ENCODE data around the gene CRYZL1.
"Not testable (repeated sequence)": the region's sequence is repeated elsewhere in the genome, so short reads cannot be mapped to it uniquely, and the experiment has no call there.

Gene CRYZL1

DNA sequence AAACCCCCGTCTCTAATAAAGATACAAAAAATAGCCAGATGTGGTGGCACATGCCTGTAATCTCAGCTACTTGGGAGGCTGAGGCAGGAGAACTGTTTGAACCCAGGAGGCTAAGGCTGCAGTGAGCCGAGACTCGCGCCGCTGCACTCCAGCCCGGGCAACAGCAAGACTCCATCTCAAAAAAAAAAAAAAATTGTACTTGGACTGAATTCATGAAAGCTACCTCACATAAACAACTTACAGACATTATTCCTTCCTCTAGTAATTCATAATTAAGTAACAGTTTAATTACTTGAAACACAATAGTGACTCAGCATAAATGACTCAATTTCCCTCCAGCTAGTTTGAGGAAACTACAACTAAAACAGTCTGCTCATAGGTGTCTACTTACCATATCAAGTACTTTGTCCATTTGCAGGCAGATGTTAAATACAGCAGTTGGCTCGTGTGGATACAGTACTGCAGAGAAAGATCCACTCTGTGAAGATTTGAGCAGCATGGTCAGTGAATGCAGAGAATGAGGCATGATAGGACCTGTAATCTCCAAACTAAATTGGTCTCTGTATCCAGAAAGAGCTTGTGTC is 62.5 kb downstream of the CRYZL1 start:
- H3K4me1 Mint-ChIP-seq = no peaks in the 10 kb centered on the region
- H3K27ac Mint-ChIP-seq = no peak overlapping the region
- no peaks in the 10 kb centered on the region for H3K27me3 Mint-ChIP-seq
- ATAC-seq (ENCODE audit: low read depth) = no peak
- H3K9me3 Mint-ChIP-seq = no peaks in the 10 kb centered on the region
- no peak for DNase-seq (ENCODE audit: low spot score in 2 of 2)
- peaks cover 5% of the 10 kb centered on the region for H3K36me3 Mint-ChIP-seq
- H3K4me3 Mint-ChIP-seq = no peak overlapping the region

DNA sequence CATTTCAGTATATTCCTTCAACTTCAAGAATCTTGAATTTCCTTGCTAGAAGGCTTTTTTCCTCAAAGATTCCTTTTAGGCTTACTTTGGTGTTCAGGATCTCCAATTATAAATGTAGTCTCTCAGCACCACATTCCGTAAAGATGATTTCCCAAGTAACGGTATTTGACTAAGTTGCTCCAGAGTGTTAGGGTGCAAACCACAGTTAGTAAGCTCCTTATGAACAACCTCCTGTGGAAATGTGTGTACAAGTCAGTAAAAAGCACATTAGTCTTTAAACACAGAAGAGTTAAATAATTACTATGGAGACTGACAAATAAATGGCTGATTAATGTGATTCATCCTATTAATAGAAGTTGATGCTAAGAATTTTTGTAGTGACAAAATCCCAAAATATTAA is 63.3 kb downstream of the CRYZL1 start:
- Mint-ChIP-seq H3K27ac (no peak overlapping the region), H3K27me3 (no peaks in the 10 kb centered on the region), H3K4me3 (no peak overlapping the region), H3K9me3 (no peaks in the 10 kb centered on the region), H3K4me1 (no peaks in the 10 kb centered on the region), H3K36me3 (peaks cover 7% of the 10 kb centered on the region)
- ATAC-seq (ENCODE audit: low read depth) = no peak
- no peak for DNase-seq (ENCODE audit: low spot score in 2 of 2)

DNA sequence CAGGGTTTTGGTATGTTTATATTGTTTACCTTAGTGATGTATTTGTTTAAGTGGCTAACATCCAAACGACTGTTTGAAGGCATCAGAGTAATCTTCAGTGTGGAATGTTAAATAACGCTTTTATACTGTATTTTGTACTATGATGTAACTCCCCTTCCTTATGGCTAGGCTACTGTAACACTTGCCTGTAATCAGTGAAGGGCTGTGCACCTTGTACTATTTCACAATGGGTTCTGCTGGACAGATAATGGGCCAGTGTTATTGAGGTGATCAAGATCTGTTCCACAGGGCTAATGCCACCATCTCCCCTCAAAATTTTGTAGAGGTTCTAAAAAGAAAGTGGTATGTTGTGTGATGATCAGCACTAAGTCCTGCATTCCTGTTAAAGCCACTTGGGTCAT is 64.8 kb downstream of the CRYZL1 start:
- not testable (repeated sequence) for H3K4me3 Mint-ChIP-seq; H3K4me1 Mint-ChIP-seq; DNase-seq (ENCODE audit: low spot score in 2 of 2); ATAC-seq (ENCODE audit: low read depth); H3K27me3 Mint-ChIP-seq; H3K27ac Mint-ChIP-seq; H3K9me3 Mint-ChIP-seq; H3K36me3 Mint-ChIP-seq

DNA sequence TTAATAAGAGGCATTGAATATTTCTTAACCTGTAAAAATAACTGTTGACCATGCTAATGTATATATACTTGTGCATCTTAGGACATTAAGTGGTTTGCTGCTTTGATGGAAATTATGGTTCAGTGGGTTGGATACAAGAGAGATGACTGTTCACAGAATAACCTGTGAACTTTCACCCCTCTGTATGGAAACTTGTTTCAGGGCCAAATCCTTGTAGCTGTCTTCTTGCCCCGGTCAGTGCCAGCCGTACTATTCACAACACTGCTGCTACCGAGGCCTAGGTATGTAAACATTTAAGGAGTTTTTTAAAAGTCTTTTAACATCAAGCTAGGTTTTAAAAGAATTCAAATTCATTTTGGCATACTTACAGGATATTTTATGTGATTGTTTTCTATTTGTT is 69.2 kb downstream of the CRYZL1 start:
- DNase-seq (ENCODE audit: low spot score in 2 of 2) = no peak
- Mint-ChIP-seq H3K4me1 (peaks cover 6% of the 10 kb centered on the region), H3K36me3 (peaks cover 21% of the 10 kb centered on the region), H3K27me3 (no peaks in the 10 kb centered on the region), H3K27ac (no peak overlapping the region), H3K4me3 (no peak overlapping the region), H3K9me3 (no peaks in the 10 kb centered on the region)
- ATAC-seq (ENCODE audit: low read depth) = no peak

DNA sequence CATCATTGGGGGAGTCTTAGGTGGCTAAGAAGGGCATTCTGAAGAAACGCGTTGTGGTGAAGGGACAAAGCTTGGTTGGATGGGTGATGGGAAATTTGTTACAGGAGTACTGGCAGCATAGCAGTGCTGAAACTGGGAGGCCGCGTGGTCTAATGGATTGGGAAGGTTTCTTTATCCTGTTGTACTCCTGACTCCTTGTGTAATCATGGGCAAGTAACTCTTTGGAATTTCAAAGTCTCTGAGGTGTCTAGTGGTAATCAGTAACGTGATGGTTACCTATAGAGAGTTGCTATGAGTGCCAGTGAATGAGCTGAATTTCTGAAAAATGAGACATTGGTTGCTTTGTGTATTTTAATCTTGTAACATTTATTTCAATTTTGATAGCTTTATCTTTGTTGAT is 71.5 kb downstream of the CRYZL1 start:
- no peak for DNase-seq (ENCODE audit: low spot score in 2 of 2)
- Mint-ChIP-seq H3K9me3 (no peaks in the 10 kb centered on the region), H3K36me3 (peaks cover 18% of the 10 kb centered on the region), H3K4me1 (peaks cover 6% of the 10 kb centered on the region), H3K27ac (peak overlapping the region; percentile 32), H3K4me3 (no peak overlapping the region), H3K27me3 (no peaks in the 10 kb centered on the region)
- no peak for ATAC-seq (ENCODE audit: low read depth)

DNA sequence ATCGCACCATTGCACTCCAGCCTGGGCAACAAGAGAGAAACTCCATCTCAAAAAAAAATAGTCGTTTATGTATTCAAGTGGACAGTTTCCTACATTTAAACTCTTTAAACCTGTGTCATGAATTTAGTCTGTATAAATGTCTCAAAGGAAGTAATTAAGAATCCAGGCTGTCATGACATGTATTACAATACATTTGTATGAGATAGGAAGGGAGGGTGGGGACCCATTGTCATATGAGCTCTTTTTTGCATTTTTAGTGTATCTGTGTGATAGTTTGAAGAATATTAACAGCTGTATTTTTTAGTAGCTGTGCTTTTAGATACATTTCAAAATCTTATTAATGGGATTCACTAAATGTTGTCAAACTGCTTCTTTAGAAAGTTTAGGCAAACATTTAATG is 73.1 kb downstream of the CRYZL1 start:
- no peak overlapping the region for H3K27ac Mint-ChIP-seq
- H3K4me1 Mint-ChIP-seq = peaks cover 6% of the 10 kb centered on the region
- ATAC-seq (ENCODE audit: low read depth) = no peak
- H3K27me3 Mint-ChIP-seq = no peaks in the 10 kb centered on the region
- H3K4me3 Mint-ChIP-seq = no peak overlapping the region
- peaks cover 16% of the 10 kb centered on the region for H3K36me3 Mint-ChIP-seq
- no peaks in the 10 kb centered on the region for H3K9me3 Mint-ChIP-seq
- DNase-seq (ENCODE audit: low spot score in 2 of 2) = no peak

DNA sequence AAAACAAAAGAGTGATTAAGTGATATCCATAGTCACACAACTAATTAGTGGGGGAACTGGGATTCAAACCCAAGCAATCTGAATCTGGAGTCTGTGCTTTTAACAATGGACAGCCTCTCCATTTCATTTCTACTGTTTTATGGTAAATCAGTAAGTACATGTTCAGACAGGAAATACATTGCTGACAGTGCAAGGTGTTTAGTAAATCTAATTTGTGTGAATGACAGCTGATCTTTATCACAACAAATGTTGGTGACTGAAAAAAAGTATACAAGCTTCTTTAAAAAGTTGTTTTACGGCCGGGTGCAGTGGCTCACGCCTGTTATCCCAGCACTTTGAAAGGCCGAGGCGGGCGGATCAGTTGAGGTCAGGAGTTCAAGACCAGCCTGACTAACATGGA is 73.6 kb downstream of the CRYZL1 start:
- H3K4me1 Mint-ChIP-seq = peaks cover 6% of the 10 kb centered on the region
- H3K36me3 Mint-ChIP-seq = peaks cover 15% of the 10 kb centered on the region
- no peaks in the 10 kb centered on the region for H3K9me3 Mint-ChIP-seq
- H3K4me3 Mint-ChIP-seq = no peak overlapping the region
- ATAC-seq (ENCODE audit: low read depth) (no peak), DNase-seq (ENCODE audit: low spot score in 2 of 2) (no peak)
- no peak overlapping the region for H3K27ac Mint-ChIP-seq
- no peaks in the 10 kb centered on the region for H3K27me3 Mint-ChIP-seq

DNA sequence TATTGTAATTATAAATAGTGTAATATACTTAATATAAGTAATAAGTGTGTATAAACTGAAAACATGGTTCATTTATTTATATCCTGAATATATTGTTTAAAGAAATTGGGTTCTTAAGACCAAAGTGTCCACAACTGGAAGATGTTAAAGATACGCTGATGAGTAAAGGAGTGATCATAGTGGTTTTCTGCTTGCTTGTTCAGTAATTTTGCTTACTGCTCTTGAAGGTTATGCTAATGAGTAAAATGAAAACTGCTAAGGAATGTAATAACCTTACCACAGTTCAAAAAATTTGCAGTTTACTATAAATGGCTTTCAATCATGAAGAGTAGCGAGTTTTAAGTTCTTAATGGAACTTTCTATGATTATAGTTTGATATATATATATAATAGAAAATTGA is 75.0 kb downstream of the CRYZL1 start:
- no peaks in the 10 kb centered on the region for H3K27me3 Mint-ChIP-seq
- no peak for ATAC-seq (ENCODE audit: low read depth)
- H3K4me1 Mint-ChIP-seq = peaks cover 7% of the 10 kb centered on the region
- no peak overlapping the region for H3K4me3 Mint-ChIP-seq
- H3K36me3 Mint-ChIP-seq = peaks cover 17% of the 10 kb centered on the region
- no peak for DNase-seq (ENCODE audit: low spot score in 2 of 2)
- no peak overlapping the region for H3K27ac Mint-ChIP-seq
- no peaks in the 10 kb centered on the region for H3K9me3 Mint-ChIP-seq

DNA sequence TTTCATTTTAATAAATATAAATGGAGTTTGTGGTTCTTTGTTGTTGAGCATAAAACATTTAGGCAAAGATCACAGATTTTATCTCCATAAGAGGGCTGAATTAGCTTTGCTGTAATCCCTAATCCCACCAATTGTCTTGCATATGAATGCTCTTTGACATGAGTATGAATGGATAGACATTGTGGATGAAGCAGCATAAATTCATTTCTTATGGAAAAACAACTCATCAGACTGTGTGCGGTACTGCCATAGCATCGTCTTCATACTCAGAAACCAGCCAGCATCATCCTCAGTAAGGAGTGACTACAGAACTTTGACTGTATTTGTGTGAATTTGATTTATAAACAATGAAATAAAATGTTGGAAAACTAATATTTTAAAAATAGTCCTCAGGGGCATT is 79.2 kb downstream of the CRYZL1 start:
- H3K27ac Mint-ChIP-seq = peak overlapping the region; percentile 58
- H3K27me3 Mint-ChIP-seq = no peaks in the 10 kb centered on the region
- H3K9me3 Mint-ChIP-seq = no peaks in the 10 kb centered on the region
- peaks cover 32% of the 10 kb centered on the region for H3K36me3 Mint-ChIP-seq
- DNase-seq (ENCODE audit: low spot score in 2 of 2) = no peak
- no peak overlapping the region for H3K4me3 Mint-ChIP-seq
- ATAC-seq (ENCODE audit: low read depth) = no peak
- H3K4me1 Mint-ChIP-seq = peaks cover 10% of the 10 kb centered on the region

DNA sequence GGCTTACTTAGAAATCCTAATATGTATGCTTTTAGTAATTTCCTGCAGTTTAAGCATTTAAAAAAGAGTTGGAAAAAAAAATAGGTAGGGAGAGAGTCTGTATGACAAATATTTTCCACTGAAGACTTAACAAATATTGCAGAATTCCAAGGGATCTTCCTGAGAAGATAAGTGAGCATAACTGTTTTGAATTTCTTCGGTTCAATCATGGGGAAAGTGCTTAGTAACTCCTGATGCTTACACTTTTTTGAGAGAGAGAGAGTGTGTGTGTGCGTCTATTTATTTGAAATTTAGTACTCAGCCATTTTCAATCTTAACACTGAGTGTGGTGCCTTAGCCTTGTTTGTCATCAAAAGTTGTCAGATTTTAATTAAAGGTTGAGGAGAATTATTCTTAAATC is 80.2 kb downstream of the CRYZL1 start:
- no peaks in the 10 kb centered on the region for H3K27me3 Mint-ChIP-seq
- H3K36me3 Mint-ChIP-seq = peaks cover 42% of the 10 kb centered on the region
- H3K9me3 Mint-ChIP-seq = no peaks in the 10 kb centered on the region
- peak overlapping the region; percentile 19 for H3K27ac Mint-ChIP-seq
- H3K4me3 Mint-ChIP-seq = no peak overlapping the region
- no peak for ATAC-seq (ENCODE audit: low read depth)
- DNase-seq (ENCODE audit: low spot score in 2 of 2) = no peak
- peaks cover 14% of the 10 kb centered on the region for H3K4me1 Mint-ChIP-seq

DNA sequence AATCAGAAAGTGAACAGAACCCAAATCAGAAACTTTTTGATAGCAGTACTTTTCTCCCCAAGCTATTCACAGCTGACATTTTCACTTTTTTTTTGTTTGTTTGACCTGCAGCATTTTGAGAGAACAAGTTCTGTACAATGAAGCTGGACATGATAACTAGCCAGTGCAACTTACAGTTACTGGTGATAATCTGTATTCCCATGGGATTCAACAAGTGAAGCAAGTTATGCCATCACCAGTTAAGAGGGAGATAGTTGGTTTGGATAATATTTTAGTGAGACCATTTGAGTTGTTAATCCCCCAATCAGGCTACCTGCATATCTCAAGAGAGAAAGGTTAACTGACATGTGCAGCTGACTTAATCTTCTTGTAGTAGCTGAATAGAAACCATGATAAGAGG is 80.6 kb downstream of the CRYZL1 start:
- Mint-ChIP-seq H3K9me3 (no peaks in the 10 kb centered on the region), H3K4me3 (no peak overlapping the region), H3K27ac (peak overlapping the region; percentile 19), H3K27me3 (no peaks in the 10 kb centered on the region), H3K36me3 (peaks cover 46% of the 10 kb centered on the region), H3K4me1 (peaks cover 17% of the 10 kb centered on the region)
- no peak for DNase-seq (ENCODE audit: low spot score in 2 of 2)
- no peak for ATAC-seq (ENCODE audit: low read depth)

DNA sequence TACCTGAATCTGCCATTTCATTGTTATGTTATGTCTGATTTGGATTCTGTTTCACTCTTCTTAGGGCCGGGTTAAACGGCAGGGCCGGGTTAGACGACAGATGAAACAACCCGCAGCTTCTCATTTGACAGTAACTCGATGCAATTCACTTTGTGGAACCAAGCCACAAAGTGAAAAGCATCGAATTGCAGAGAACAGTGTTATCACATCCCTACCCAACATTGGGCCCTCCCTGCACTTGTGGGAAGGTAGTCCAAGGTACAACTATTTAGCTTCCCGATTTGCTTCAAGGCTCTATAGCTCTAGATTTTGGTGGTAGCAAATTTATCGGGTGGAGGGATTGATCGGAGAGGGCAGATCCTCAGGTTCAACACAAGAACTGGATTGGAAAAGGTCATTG is 81.7 kb downstream of the CRYZL1 start:
- DNase-seq (ENCODE audit: low spot score in 2 of 2) = no peak
- H3K27ac Mint-ChIP-seq = peak overlapping the region; percentile 69
- ATAC-seq (ENCODE audit: low read depth) = no peak
- peaks cover 20% of the 10 kb centered on the region for H3K4me1 Mint-ChIP-seq
- no peaks in the 10 kb centered on the region for H3K9me3 Mint-ChIP-seq
- peaks cover 49% of the 10 kb centered on the region for H3K36me3 Mint-ChIP-seq
- H3K27me3 Mint-ChIP-seq = no peaks in the 10 kb centered on the region
- no peak overlapping the region for H3K4me3 Mint-ChIP-seq

DNA sequence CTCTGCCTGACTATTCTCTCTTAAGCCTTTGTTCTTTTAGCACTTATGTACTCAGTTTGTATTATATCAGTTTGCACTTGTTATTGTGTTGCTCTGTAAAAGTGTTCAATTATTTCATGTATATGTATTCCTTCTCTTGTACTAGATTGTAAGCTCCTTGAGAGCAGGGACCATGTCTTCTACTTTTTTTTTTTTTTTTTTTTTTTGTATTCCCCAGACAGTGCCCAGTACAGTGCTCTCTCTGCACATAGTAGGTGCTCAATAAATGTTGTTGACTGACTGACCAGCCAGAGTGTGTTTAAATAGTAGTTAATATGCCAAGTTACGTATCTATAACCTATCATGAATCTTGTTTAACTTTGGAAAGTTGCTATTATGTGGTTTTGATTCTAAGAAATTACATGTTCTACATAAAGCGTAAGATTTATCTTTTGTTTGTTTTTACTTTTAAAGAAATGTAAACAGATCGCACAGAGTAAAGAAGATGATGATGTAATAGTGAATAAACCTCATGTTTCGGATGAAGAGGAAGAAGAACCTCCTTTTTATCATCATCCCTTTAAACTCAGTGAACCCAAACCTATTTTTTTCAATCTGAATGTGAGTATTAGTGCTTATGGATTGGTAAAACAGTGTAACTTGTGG is 82.6 kb downstream of the CRYZL1 start:
- no peak for ATAC-seq (ENCODE audit: low read depth)
- H3K4me1 Mint-ChIP-seq = peaks cover 24% of the 10 kb centered on the region
- peak overlapping the region; percentile 26 for H3K27ac Mint-ChIP-seq
- no peaks in the 10 kb centered on the region for H3K27me3 Mint-ChIP-seq
- H3K4me3 Mint-ChIP-seq = no peak overlapping the region
- no peaks in the 10 kb centered on the region for H3K9me3 Mint-ChIP-seq
- no peak for DNase-seq (ENCODE audit: low spot score in 2 of 2)
- peaks cover 57% of the 10 kb centered on the region for H3K36me3 Mint-ChIP-seq

DNA sequence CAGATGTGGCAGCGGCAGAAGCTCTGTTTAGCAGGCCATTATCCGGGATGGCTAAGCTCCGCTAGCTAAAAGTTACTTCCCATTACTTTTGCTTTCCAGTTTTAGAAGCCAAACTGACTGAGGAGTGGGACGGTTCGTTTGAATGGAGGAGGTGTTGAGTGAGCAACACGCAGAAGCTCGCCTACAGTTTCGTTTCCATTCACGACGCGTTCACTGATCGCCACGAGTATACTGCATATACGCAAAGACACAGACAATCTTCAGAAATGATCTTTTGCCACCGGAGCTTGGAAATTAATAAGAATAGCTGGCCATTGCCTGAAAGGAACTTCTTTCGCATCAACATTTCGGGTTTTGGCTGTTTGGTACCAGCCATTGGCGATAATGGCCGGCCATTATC is 84.1 kb downstream of the CRYZL1 start:
- DNase-seq (ENCODE audit: low spot score in 2 of 2) = no peak
- Mint-ChIP-seq H3K9me3 (no peaks in the 10 kb centered on the region), H3K4me3 (no peak overlapping the region), H3K27me3 (no peaks in the 10 kb centered on the region), H3K27ac (no peak overlapping the region), H3K36me3 (peaks cover 63% of the 10 kb centered on the region), H3K4me1 (peaks cover 28% of the 10 kb centered on the region)
- no peak for ATAC-seq (ENCODE audit: low read depth)

DNA sequence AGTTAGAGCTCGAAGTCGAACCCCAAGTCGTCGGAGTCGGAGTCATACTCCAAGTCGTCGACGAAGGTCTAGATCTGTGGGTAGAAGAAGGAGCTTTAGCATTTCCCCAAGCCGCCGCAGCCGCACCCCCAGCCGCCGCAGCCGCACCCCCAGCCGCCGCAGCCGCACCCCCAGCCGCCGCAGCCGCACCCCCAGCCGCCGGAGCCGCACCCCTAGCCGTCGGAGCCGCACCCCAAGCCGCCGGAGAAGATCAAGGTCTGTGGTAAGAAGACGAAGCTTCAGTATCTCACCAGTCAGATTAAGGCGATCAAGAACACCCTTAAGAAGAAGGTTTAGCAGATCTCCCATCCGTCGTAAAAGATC is 86.6 kb downstream of the CRYZL1 start:
- Mint-ChIP-seq H3K9me3 (no peaks in the 10 kb centered on the region), H3K27ac (peak overlapping the region; percentile 14), H3K27me3 (no peaks in the 10 kb centered on the region), H3K36me3 (peaks cover 57% of the 10 kb centered on the region), H3K4me3 (no peak overlapping the region), H3K4me1 (peaks cover 23% of the 10 kb centered on the region)
- no peak for DNase-seq (ENCODE audit: low spot score in 2 of 2)
- no peak for ATAC-seq (ENCODE audit: low read depth)
